ENCODE data around the gene VSTM1.

VSTM1 gene

DNA sequence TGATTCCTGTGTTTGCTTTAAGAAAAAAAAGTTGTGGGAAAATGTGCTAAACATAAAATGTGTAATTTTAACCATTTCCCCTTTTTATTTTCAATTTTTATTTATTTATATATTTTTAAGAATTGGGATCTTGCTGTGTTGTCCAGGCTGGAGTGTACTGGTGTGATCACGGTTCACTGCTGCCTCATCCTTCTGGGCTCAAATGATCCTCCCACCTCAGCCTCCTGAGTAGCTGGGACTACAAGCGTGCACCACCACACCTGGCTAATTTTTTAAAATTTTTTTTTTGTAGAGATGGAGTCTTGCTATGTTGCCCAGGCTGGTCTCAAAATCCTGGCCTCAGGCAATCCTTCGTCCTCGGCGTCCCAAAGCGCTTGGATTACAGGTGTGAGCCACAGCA, 53.2 kb downstream of the VSTM1 start:
- DNase-seq (ENCODE audit: low read depth), result no peak

GRCh38 chr19:54009440-54009839, 54.3 kb downstream of the VSTM1 start:
- no peak for DNase-seq (ENCODE audit: low read depth)

- no peak for DNase-seq (ENCODE audit: low read depth)
Measured at GRCh38 chr19:54002495-54003315, 61.0 kb downstream of the VSTM1 start.

GRCh38 chr19:54001496-54001895, 62.2 kb downstream of the VSTM1 start:
- DNase-seq (ENCODE audit: low read depth), result no peak

DNA sequence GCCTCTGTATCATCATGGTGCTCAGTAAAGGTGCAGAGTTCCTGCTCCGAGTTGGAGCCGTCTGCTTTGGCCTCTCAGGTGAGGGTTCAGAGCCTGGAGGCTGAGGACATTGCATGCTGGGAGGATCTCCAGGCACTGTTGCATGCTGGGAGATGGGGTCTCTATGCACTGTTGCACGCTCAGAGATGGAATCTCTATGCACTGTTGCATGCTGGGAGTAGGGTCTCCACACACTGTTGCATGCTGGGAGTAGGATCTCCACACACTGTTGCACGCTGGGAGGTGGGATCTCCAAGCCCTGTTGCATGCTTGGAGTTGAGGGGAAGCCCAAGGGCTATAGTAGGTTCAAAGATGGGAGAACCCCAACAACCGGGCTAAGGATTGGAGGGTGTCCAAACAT, 64.0 kb downstream of the VSTM1 start:
- no peak for DNase-seq (ENCODE audit: low read depth)

DNA sequence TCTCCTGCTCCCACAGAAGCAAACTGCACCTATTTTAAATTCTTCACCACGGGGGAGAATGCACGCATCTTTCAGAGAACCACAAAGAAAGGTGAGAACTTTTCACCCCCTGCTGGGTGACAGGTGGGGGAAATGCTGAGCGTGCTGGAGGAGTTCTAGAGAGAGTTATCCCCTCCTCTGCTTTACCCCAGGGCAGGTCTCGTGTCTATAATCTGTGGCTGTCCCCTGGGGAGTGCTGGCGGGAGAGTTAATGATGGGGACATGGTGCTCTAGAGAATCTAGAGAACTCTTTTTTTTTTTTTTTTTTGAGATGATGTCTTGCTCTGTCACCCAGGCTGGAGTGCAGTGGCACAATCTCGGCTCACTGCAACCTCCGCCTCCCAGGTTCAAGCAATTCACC, 65.5 kb downstream of the VSTM1 start:
- DNase-seq (ENCODE audit: low read depth), result no peak

DNA sequence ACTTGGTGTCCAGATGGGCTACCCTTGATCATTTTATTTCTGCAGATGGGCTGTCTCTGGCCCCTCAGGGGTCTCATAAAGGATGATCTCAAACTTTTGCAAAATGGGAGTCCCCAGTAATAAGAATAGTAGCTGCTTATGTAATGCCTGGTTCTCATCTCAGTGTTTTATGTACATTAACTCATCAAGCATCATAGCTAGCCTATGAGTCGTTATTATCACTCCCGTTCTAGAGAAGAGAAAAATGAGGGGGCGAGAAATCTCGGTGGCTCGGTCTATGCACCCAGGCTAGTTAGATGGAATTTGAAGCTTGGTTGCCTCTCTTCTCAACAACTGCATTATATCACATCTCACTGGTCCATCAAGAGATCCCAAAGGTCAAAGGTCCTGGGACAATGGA, 68.9 kb downstream of the VSTM1 start:
- DNase-seq (ENCODE audit: low read depth), result no peak

DNA sequence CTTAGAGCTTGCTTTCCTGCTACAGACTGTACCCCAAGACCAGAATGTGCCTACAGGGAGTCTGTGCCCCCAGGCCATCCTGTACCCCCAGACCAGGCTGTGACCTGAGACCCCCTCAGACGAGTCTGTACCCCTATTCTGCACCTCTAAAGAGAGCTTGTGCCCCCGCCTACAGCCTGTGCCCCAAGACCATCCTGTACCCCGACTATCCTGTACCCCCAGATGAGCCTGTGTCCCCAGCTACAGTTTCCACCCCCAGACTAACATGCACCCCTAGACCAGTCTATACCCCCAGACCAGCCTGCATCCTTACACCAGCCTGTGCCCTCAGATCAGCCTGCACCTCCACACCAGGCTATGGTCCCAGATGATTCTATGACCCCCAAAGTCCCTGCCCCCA, 70.2 kb downstream of the VSTM1 start:
- DNase-seq (ENCODE audit: low read depth), result no peak

DNA sequence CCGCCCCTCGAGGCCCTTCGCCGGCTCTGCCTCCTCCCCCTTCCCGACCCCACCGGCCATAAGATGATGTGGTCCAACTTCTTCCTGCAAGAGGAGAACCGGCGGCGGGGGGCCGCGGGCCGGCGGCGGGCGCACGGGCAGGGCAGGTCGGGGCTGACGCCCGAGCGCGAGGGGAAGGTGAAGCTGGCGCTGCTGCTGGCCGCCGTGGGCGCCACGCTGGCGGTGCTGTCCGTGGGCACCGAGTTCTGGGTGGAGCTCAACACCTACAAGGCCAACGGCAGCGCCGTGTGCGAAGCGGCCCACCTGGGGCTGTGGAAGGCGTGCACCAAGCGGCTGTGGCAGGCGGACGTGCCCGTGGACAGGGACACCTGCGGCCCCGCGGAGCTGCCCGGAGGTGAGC, 70.9 kb downstream of the VSTM1 start:
- DNase-seq (ENCODE audit: low read depth), result no peak

DNA sequence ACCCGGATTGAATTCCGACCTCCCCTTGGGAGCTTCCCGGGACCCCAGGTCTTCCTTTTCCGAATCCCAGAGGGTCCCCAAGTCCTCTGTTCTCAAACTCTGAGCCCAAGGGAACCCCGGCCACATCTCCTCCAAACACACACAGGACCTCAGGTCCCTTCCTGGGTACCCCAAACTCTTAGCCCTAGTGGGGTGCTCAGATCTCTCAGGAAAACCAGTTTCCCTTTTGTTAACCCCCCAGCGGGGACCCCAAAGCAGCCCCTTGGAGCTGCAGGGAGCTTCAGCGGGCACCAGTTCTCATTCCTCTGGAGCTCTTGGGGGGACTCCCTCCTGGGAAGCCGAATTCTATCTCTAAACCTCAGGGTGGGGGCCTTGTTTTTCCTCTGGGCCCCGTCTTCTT, 71.5 kb downstream of the VSTM1 start:
- no peak for DNase-seq (ENCODE audit: low read depth)

DNA sequence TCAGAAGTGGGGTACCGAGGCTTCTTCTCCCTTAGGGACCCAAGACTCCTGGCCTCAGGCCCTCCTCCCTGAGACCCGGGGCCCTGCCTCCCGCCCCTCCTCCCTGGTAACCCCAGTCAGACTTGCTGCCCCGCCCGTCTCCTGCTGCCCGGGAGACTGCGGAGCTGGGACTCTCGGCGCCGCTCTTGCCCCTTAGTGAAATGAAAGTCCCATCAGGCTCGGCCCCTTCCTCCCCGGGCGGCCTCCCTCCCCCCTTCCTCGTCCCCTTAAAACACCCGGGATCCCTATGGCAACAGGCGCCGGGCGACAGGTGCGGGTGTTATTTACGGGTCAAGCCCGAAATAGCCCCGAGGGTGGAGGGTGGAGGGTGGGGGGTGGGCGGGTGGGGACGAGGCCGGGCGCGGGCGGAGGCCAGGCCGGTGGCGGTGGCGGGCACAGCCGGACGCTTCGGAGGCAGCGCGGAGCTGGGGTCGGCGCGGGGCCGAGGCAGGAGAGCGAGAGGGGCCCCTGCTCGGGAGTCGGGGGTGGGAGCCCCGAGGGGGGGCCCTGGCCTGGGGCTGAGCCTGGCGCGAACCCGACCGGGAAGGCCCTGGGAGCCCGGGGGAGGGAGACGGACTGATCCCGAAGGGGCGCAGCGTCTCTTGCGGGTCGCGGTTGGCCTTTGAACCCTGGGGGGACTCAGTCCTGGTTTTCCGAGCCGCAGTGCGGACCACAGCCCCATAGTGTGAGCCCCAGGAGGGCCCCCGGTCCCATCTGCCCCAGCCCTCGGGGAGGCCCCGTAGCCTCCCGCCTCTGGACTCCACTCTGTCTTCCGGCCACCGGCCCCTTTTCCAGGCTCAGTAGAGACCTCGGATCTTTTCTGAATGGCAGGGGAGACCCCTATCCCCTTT, 72.2 kb downstream of the VSTM1 start, which contains the start of gene CACNG6:
CACNG6 (plus strand) TSS at position 414 of the 890 bp plus-strand sequence. CDS start 1,241 bp downstream, outside the sequence.
- no peak for DNase-seq (ENCODE audit: low read depth)

Measured in stimulated activated CD8-positive, alpha-beta memory T cell treated with anti-CD3 and anti-CD28 coated beads, Interleukin-7, amount 100 ng/mL, for 24 hours (primary cell).